NCI-H526 (cell line): ENCODE data around the gene KAT14.
"Not testable (repeated sequence)": the region's sequence is repeated elsewhere in the genome, so short reads cannot be mapped to it uniquely, and the experiment has no call there.

Source experiments
- DNase-seq, 2 experiments: peaks; one replicate each; lab custom pipeline; 2025; lab: John Stamatoyannopoulos, UW

The KAT14 gene

GRCh38 chr20:18218280-18218679 is 80.6 kb downstream of the KAT14 start:
- DNase-seq = no peak

- no peak for DNase-seq
These were observed 85.7 kb downstream of the KAT14 start for GRCh38 chr20:18223409-18223808.

GRCh38 chr20:18224968-18225568 is 87.4 kb downstream of the KAT14 start:
- no peak for DNase-seq

DNA sequence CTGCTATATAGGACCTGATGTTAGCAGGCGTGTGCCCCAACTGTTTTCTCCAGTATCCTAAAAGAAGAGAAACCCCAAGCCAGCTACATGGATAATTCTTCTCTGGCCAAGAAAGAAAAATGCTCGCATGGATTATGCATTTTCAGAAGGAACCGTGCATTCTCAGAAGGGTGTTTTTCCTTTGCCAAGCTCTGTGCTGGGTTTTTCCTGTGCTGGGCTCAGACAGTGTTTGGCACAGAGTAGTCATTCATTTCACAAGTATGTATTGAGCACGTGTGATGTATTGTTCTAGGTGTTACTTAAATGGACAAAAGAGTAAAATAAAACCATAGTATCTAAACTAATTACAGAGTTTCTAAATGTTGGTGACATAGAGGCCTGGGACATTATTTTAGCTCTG is 88.0 kb downstream of the KAT14 start:
- no peak for DNase-seq

- not testable (repeated sequence) for DNase-seq
These were observed 89.1 kb downstream of the KAT14 start for GRCh38 chr20:18226741-18227140.

DNA sequence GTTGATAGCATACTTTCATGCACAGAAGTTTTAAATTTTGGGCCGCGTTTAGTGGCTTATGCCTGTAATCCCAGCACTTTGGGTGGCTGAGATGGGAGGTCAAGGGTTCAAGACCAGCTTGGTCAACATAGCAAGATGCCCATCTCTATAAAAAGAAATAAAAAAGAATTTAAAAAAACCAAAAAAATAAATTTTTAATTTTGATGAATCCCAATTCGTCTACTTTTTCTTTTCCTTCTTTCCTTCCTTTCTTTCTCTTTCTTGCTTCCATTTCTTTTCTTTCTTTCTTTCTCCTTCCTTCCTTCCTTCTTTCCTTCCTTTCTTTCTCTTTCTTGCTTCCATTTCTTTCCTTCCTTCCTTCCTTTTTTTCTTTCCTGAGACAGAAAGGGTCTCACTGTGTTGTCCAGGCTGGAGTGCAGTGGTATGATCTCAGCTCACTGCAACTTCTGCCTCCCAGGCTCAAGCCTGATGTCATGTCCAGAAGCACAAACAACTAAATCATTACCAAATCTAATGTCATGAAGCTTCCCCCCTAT is 95.8 kb downstream of the KAT14 start:
- no peak for DNase-seq
